CD14-positive monocyte (primary cell): ENCODE measurements around the gene PCDHB1. TPM values are rescaled to one million over a fixed set of nuclear protein-coding genes. Genes with fewer than 3 reads are reported as not detected.
A peak's percentile ranks its signal among the peaks of the same experiment; 100 is the strongest.

Experiments used
- DNase-seq, 3 donors: peaks; one replicate each; pipeline ENCODE4 v3.0.0-alpha.2; 2011 to 2022
- H2AFZ ChIP-seq: 2 replicates; pipeline ENCODE4 v1.6.0; 2012; ENCODE audit warnings: mild to moderate bottlenecking, low read depth, low read length, inconsistent platforms; ENCODE audit not compliant: insufficient read depth, poor library complexity, severe bottlenecking
- H3K27ac ChIP-seq, 2 donors: 1 replicate in 1 of 2; 2 replicates in 1 of 2; pipeline ENCODE4 v1.5.1; 2012 to 2013; ENCODE audit warnings: low read length in 2 of 2, control low read depth in 1 of 2, inconsistent platforms in 1 of 2, low read depth in 1 of 2, mild to moderate bottlenecking in 1 of 2
- H3K27me3 ChIP-seq, 2 donors: one replicate each; pipeline versions ENCODE4 v1.6.0 to v1.6.1; 2011 to 2013; ENCODE audit warnings: low read length in 2 of 2; ENCODE audit not compliant: control insufficient read depth in 2 of 2, insufficient read depth in 2 of 2
- H3K36me3 ChIP-seq, 2 donors: replicated peaks in 1 of 2; 1 replicate in 1 of 2; 2 replicates in 1 of 2; pipeline versions ENCODE4 v1.5.1 to v1.6.1; 2012 to 2013; ENCODE audit warnings: low read length in 2 of 2, control low read depth in 1 of 2, inconsistent platforms in 1 of 2, mild to moderate bottlenecking in 1 of 2; ENCODE audit not compliant: insufficient read depth in 2 of 2, control insufficient read depth in 1 of 2
- H3K4me1 ChIP-seq, 2 donors: 1 replicate in 1 of 2; 2 replicates in 1 of 2; pipeline versions ENCODE4 v1.5.1 to v1.6.1; 2012 to 2013; ENCODE audit warnings: low read length in 2 of 2, control low read depth in 1 of 2, inconsistent platforms in 1 of 2, mild to moderate bottlenecking in 1 of 2, moderate library complexity in 1 of 2; ENCODE audit not compliant: insufficient read depth in 2 of 2, control insufficient read depth in 1 of 2
- H3K4me2 ChIP-seq: replicated peaks from 2 replicates; pipeline ENCODE3; 2012; ENCODE audit warnings: low read length, moderate library complexity, mild to moderate bottlenecking; ENCODE audit not compliant: poor library complexity, severe bottlenecking; ENCODE audit errors: extremely low read depth
- H3K4me3 ChIP-seq, 3 experiments: fragments of 200-600 bp in 1 of 3; sonication (generic) in 1 of 3; replicated peaks in 1 of 3; 1 replicate in 2 of 3; 2 replicates in 1 of 3; pipeline ENCODE4 v1.5.1; 2011 to 2013; ENCODE audit warnings: low read length in 3 of 3, mild to moderate bottlenecking in 3 of 3, control low read depth in 2 of 3, low read depth in 2 of 3, inconsistent platforms in 1 of 3, moderate library complexity in 1 of 3
- H3K79me2 ChIP-seq: 2 replicates; pipeline ENCODE4 v1.6.0; 2012; ENCODE audit warnings: mild to moderate bottlenecking, control low read depth, inconsistent platforms, low read length, moderate library complexity; ENCODE audit not compliant: insufficient read depth
- H3K9ac ChIP-seq: 2 replicates; pipeline ENCODE4 v1.6.0; 2017; ENCODE audit warnings: low read length, mild to moderate bottlenecking; ENCODE audit not compliant: insufficient read depth, poor library complexity, severe bottlenecking
- H3K9me3 ChIP-seq, 2 donors: replicated peaks in 1 of 2; 1 replicate in 1 of 2; 2 replicates in 1 of 2; pipeline versions ENCODE4 v1.5.1 to v1.6.1; 2012 to 2013; ENCODE audit warnings: low read length in 2 of 2, control low read depth in 1 of 2; ENCODE audit not compliant: control insufficient read depth in 1 of 2, insufficient read depth in 1 of 2
- H4K20me1 ChIP-seq: 2 replicates; pipeline ENCODE4 v1.6.0; 2012; ENCODE audit warnings: mild to moderate bottlenecking, low read length, control low read depth, moderate library complexity; ENCODE audit not compliant: insufficient read depth
- H3K27ac Mint-ChIP-seq, 7 donors: one replicate each; pipeline ENCODE4 v1.8.0; 2020; ENCODE audit warnings: mild to moderate bottlenecking in 7 of 7, mixed read lengths in 7 of 7, moderate library complexity in 6 of 7, inconsistent platforms in 2 of 7
- H3K27me3 Mint-ChIP-seq, 3 donors: one replicate each; pipeline ENCODE4 v1.8.0; 2021 to 2022; ENCODE audit warnings: low read depth in 3 of 3, mild to moderate bottlenecking in 3 of 3, mixed read lengths in 3 of 3, moderate library complexity in 3 of 3, inconsistent platforms in 1 of 3
- H3K36me3 Mint-ChIP-seq, 2 donors: one replicate each; pipeline ENCODE4 v1.8.0; 2020; ENCODE audit warnings: mixed read lengths in 2 of 2, inconsistent platforms in 1 of 2, mild to moderate bottlenecking in 1 of 2
- H3K4me1 Mint-ChIP-seq: one replicate; pipeline ENCODE4 v1.8.0; 2020; ENCODE audit warnings: mild to moderate bottlenecking, mixed read lengths
- H3K4me3 Mint-ChIP-seq, 2 donors: one replicate each; pipeline ENCODE4 v1.8.0; 2020; ENCODE audit warnings: mild to moderate bottlenecking in 2 of 2, mixed read lengths in 2 of 2, moderate library complexity in 1 of 2
- H3K9me3 Mint-ChIP-seq, 7 donors: one replicate each; pipeline ENCODE4 v1.8.0; 2020 to 2022; ENCODE audit warnings: mixed read lengths in 7 of 7, mild to moderate bottlenecking in 6 of 7, moderate library complexity in 6 of 7, inconsistent platforms in 2 of 7
- WGBS: methylation state at CpG from one replicate; pipeline ENCODE4 v1.1.5; 2013; ENCODE audit warnings: missing lambda C conversion rate; ENCODE audit not compliant: insufficient coverage; 5-methylcytosine and 5-hydroxymethylcytosine counted together
- intact Hi-C, 2 donors: fragments of 100-400 bp; cut with micrococcal nuclease; formaldehyde crosslinking; loops; one replicate each; pipeline versions ENCODE4 v1.15.0 to v1.15.1; 2023
- polyA plus RNA-seq, 3 donors: library from polyadenylated mRNA; depleted of rRNA in 1 of 3; unstranded in 2 of 3; stranded (reverse) in 1 of 3; fragments of 300-500 nt in 2 of 3; fragments of >200 nt in 1 of 3; fragmentation: Illumina TruSeq in 2 of 3; gene quantifications; 1 replicate in 2 of 3; 2 replicates in 1 of 3; pipeline ENCODE4 v1.2.3, GENCODE V29; 2012 to 2021
- TF ChIP-seq, protein P1 (sequence below): fragments of 200-600 bp; IDR thresholded peaks from one replicate; pipeline ENCODE4 v1.8.0; 2022; ENCODE audit warnings: antibody characterized with exemption, mild to moderate bottlenecking

The PCDHB1 gene
- polyA plus RNA-seq, 3 donors, result not detected

DNA sequence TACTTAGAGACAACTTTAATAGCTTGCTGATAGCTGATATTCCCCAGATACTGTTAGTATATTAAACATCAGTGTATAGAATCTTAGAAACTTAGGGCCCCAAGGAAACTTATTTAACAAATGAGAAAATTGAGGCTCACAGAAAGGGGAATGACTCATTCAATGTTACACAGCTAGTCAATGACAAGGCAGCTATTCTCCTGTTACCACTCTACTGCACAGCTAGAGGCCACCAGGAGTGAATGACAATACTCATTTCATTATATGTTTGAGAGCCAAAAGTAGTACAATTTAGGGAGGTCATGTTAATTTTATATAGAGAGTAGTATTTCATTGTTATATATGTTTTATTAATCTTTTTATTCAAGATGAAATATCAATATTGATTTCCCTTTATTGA is 33.2 kb upstream of the PCDHB1 start:
- H3K4me3 Mint-ChIP-seq, result no peak overlapping the region
- no peaks in the 10 kb centered on the region for H3K4me1 ChIP-seq
- no peaks in the 10 kb centered on the region for H3K4me1 Mint-ChIP-seq
- peaks cover 0 to 1% (median 0%) of the 10 kb centered on the region in 3 donors for H3K27me3 Mint-ChIP-seq
- H3K9ac ChIP-seq, result no peak overlapping the region
- H2AFZ ChIP-seq, result no peak overlapping the region
- no peaks in the 10 kb centered on the region for H3K36me3 ChIP-seq
- H3K9me3 ChIP-seq, result peaks cover 3 to 4% of the 10 kb centered on the region in 2 donors
- TF ChIP-seq, protein P1, sequence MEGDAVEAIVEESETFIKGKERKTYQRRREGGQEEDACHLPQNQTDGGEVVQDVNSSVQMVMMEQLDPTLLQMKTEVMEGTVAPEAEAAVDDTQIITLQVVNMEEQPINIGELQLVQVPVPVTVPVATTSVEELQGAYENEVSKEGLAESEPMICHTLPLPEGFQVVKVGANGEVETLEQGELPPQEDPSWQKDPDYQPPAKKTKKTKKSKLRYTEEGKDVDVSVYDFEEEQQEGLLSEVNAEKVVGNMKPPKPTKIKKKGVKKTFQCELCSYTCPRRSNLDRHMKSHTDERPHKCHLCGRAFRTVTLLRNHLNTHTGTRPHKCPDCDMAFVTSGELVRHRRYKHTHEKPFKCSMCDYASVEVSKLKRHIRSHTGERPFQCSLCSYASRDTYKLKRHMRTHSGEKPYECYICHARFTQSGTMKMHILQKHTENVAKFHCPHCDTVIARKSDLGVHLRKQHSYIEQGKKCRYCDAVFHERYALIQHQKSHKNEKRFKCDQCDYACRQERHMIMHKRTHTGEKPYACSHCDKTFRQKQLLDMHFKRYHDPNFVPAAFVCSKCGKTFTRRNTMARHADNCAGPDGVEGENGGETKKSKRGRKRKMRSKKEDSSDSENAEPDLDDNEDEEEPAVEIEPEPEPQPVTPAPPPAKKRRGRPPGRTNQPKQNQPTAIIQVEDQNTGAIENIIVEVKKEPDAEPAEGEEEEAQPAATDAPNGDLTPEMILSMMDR, result no peak
- peaks cover 2 to 14% (median 6%) of the 10 kb centered on the region in 7 donors for H3K9me3 Mint-ChIP-seq
- H4K20me1 ChIP-seq, result no peaks in the 10 kb centered on the region
- no peak overlapping the region for H3K4me2 ChIP-seq
- intact Hi-C loops, result no loop called here
- no peaks in the 10 kb centered on the region for H3K36me3 Mint-ChIP-seq
- DNase-seq, result no peak
- H3K27me3 ChIP-seq, result no peaks in the 10 kb centered on the region
- no peak overlapping the region for H3K4me3 ChIP-seq
- H3K79me2 ChIP-seq, result no peaks in the 10 kb centered on the region
- H3K27ac ChIP-seq, result no peak overlapping the region
- no peak overlapping the region for H3K27ac Mint-ChIP-seq

DNA sequence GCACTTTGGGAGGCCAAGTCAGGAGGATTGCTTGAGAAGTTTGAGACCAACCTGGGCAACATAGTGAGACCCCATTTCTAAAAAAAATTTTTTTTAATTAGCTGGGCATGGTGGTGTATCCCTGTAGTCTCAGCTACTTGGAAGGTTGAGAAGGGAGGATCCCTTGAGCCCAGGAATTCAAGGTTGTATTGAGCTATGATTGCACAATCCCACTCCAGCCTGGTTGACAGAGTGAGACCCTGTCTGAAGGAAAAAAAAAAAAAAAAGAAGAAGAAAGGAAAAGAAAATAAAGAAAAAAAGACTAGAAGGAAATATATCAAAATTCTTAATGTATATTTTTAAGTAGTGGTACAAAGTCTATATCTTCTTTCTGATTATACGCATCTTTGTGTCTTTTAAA is 28.8 kb upstream of the PCDHB1 start:
- Mint-ChIP-seq H3K36me3 (no peaks in the 10 kb centered on the region), H3K4me3 (peak overlapping the region in 1 of 2 donors; percentile 24), H3K9me3 (peaks cover 2 to 17% (median 4%) of the 10 kb centered on the region in 7 donors), H3K27me3 (peaks cover 0 to 1% (median 0%) of the 10 kb centered on the region in 3 donors), H3K27ac (no peak overlapping the region), H3K4me1 (no peaks in the 10 kb centered on the region)
- no peaks in the 10 kb centered on the region for H3K27me3 ChIP-seq
- H3K79me2 ChIP-seq, result no peaks in the 10 kb centered on the region
- no peak overlapping the region for H3K9ac ChIP-seq
- no peak overlapping the region for H3K4me2 ChIP-seq
- intact Hi-C loops, result no loop called here
- H3K27ac ChIP-seq, result no peak overlapping the region
- H4K20me1 ChIP-seq, result no peaks in the 10 kb centered on the region
- no peaks in the 10 kb centered on the region for H3K4me1 ChIP-seq
- peaks cover 3 to 4% of the 10 kb centered on the region in 2 donors for H3K9me3 ChIP-seq
- no peak for DNase-seq
- no CpG with 5 or more reads among the region's 1 CpG for WGBS
- TF ChIP-seq, protein P1, result no peak
- H3K36me3 ChIP-seq, result no peaks in the 10 kb centered on the region
- H3K4me3 ChIP-seq, result no peak overlapping the region
- no peak overlapping the region for H2AFZ ChIP-seq
